Measurements from ENCODE around the gene ANTKMT. TPM values are rescaled to one million over a fixed set of nuclear protein-coding genes. Genes with fewer than 3 reads are reported as not detected.

Gene ANTKMT
- total RNA-seq, 1 experiment from 2014 or later = 29.8 TPM

DNA sequence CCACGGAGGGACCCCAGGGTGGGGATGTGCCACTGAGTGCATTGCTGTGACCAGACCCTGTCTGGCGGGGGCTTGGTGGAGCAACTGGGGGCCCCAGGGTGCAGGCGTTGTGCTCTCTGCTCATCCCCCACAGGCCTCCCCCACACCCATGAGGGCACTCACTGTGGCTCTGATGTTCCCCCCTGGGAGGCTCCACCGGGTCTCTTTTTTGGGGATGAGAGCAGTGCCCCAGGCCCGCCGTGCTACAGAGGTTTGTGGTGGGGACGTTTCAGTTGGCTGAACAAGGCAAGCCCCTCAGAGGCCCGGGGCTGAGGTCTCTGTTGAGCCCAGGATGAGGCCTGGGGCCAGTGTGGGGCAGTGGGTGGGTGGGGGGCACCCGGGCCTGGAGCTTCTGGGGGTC is 2.7 kb downstream of the ANTKMT start:
- H3K4me3 ChIP-seq (ENCODE audit: insufficient read depth, low read depth, low read length) = no peak overlapping the region
- DNase-seq = no peak
- peaks cover 20% of the 10 kb centered on the region for H3K27me3 ChIP-seq (ENCODE audit: control insufficient read depth, insufficient read depth, low read length)
- H3K36me3 ChIP-seq (replicated peaks; ENCODE audit: control insufficient read depth, insufficient read depth, low read length) = no peaks in the 10 kb centered on the region

GRCh38 chr16:724188-725040 is 3.5 kb downstream of the ANTKMT start:
- H3K27me3 ChIP-seq (ENCODE audit: control insufficient read depth, insufficient read depth, low read length) = peaks cover 18% of the 10 kb centered on the region
- DNase-seq = no peak
- H3K36me3 ChIP-seq (replicated peaks; ENCODE audit: control insufficient read depth, insufficient read depth, low read length) = no peaks in the 10 kb centered on the region
- no peak overlapping the region for H3K4me3 ChIP-seq (ENCODE audit: insufficient read depth, low read depth, low read length)

DNA sequence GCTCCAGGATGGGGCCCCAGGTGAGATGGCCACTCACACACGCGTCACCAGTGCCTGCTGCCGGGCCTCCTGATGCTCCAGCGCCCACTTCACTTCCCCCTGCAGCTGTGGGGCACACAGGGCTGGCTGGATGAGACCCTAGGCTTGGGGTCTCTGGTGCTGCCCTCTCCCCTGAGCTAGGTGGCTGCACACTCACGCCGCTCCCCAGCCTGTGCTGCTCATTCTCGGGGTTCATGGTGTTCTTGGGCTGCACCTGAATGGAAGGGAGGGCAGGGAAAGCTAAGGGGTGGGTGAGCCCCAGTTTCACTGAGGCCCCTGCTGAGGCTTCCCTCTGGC is 4.1 kb downstream of the ANTKMT start:
- Histone ChIP-seq H3K27me3 (ENCODE audit: control insufficient read depth, insufficient read depth, low read length) (peaks cover 18% of the 10 kb centered on the region), H3K36me3 (replicated peaks; ENCODE audit: control insufficient read depth, insufficient read depth, low read length) (no peaks in the 10 kb centered on the region), H3K4me3 (ENCODE audit: insufficient read depth, low read depth, low read length) (no peak overlapping the region)
- DNase-seq = no peak

- Histone ChIP-seq H3K36me3 (replicated peaks; ENCODE audit: control insufficient read depth, insufficient read depth, low read length) (no peaks in the 10 kb centered on the region), H3K27me3 (ENCODE audit: control insufficient read depth, insufficient read depth, low read length) (peaks cover 20% of the 10 kb centered on the region), H3K4me3 (ENCODE audit: insufficient read depth, low read depth, low read length) (no peak overlapping the region)
- DNase-seq = no peak
Measured at GRCh38 chr16:725463-726187, 4.7 kb downstream of the ANTKMT start.

DNA sequence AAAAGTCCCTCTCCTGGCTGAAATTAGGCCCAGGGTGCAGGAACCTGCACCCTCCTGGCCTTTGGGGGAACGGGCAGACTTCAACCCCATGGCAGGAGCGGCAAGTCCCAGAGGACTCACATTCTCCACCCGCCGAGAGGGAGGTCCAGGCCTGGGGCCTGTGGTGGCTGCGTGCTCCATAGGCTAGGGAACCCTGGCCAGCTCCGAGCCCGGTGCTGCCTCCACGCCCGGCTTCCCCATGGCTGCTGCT is 5.2 kb downstream of the ANTKMT start:
- peaks cover 20% of the 10 kb centered on the region for H3K27me3 ChIP-seq (ENCODE audit: control insufficient read depth, insufficient read depth, low read length)
- H3K4me3 ChIP-seq (ENCODE audit: insufficient read depth, low read depth, low read length) = peak overlapping the region; percentile 50
- no peaks in the 10 kb centered on the region for H3K36me3 ChIP-seq (replicated peaks; ENCODE audit: control insufficient read depth, insufficient read depth, low read length)
- peak; percentile 87 for DNase-seq

- Histone ChIP-seq H3K4me3 (ENCODE audit: insufficient read depth, low read depth, low read length) (peak within 1 kb of the TSS; percentile 71), H3K27me3 (ENCODE audit: control insufficient read depth, insufficient read depth, low read length) (peaks cover 20% of the 10 kb centered on the region), H3K36me3 (replicated peaks; ENCODE audit: control insufficient read depth, insufficient read depth, low read length) (0 out of 2 replicates have a peak, but pooled peaks cover 1% of the 10 kb centered on the region)
- DNase-seq = peak; percentile 98
Measured at GRCh38 chr16:726438-727290, 5.7 kb downstream of the ANTKMT start, which contains the start of the genes CCDC78 and HAGHL. CCDC78 (minus strand) TSS chr16:726443; CDS start chr16:726367, 76 bp downstream. HAGHL (plus strand) TSS chr16:727106; CDS start chr16:727510, 404 bp downstream.

DNA sequence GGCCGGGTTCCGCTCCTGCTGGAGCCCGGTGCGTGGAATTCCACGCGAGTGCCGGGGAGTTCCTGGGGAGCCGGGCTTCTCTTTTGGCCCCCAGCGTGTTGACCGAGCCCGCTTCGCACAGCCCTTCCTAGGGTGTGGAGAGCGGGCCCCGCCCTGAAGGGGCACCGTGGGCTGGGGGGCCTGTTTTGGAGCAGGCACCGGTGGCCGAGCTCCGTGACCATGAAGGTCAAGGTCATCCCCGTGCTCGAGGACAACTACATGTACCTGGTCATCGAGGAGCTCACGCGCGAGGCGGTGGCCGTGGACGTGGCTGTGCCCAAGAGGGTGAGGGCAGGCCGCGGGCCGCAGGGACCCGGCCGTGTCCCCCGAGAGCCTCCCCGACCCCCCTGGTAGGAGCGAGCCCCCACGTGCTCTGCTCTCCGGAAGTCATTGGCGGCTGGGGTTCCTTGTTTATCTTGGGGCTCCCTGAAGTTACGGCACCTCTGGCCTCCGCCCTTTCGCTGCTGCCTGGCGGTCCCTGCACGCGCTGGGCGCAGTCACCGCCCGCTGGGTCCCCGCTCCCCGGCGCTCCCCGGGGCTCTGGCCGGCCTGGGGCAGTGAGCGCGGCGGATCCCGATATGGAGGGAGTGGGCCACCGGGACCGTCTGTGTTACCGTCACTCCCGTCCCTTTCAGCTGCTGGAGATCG is 6.5 kb downstream of the ANTKMT start:
- DNase-seq = peak; percentile 85
- 0 out of 2 replicates have a peak, but pooled peaks cover 1% of the 10 kb centered on the region for H3K36me3 ChIP-seq (replicated peaks; ENCODE audit: control insufficient read depth, insufficient read depth, low read length)
- H3K4me3 ChIP-seq (ENCODE audit: insufficient read depth, low read depth, low read length) = peak overlapping the region; percentile 71
- H3K27me3 ChIP-seq (ENCODE audit: control insufficient read depth, insufficient read depth, low read length) = peaks cover 20% of the 10 kb centered on the region

GRCh38 chr16:728131-728889 is 7.4 kb downstream of the ANTKMT start:
- peak overlapping the region; percentile 71 for H3K4me3 ChIP-seq (ENCODE audit: insufficient read depth, low read depth, low read length)
- peak; percentile 95 for DNase-seq
- peaks cover 20% of the 10 kb centered on the region for H3K27me3 ChIP-seq (ENCODE audit: control insufficient read depth, insufficient read depth, low read length)

GRCh38 chr16:728890-729744 is 8.2 kb downstream of the ANTKMT start:
- Histone ChIP-seq H3K27me3 (ENCODE audit: control insufficient read depth, insufficient read depth, low read length) (peaks cover 20% of the 10 kb centered on the region), H3K36me3 (replicated peaks; ENCODE audit: control insufficient read depth, insufficient read depth, low read length) (peaks cover 3% of the 10 kb centered on the region), H3K4me3 (ENCODE audit: insufficient read depth, low read depth, low read length) (peak overlapping the region; percentile 71)
- DNase-seq = peak; percentile 85

More at GRCh38 chr16:728131-728889, 7.4 kb downstream of the ANTKMT start:
- peaks cover 1% of the 10 kb centered on the region for H3K36me3 ChIP-seq (replicated peaks; ENCODE audit: control insufficient read depth, insufficient read depth, low read length)

DNA sequence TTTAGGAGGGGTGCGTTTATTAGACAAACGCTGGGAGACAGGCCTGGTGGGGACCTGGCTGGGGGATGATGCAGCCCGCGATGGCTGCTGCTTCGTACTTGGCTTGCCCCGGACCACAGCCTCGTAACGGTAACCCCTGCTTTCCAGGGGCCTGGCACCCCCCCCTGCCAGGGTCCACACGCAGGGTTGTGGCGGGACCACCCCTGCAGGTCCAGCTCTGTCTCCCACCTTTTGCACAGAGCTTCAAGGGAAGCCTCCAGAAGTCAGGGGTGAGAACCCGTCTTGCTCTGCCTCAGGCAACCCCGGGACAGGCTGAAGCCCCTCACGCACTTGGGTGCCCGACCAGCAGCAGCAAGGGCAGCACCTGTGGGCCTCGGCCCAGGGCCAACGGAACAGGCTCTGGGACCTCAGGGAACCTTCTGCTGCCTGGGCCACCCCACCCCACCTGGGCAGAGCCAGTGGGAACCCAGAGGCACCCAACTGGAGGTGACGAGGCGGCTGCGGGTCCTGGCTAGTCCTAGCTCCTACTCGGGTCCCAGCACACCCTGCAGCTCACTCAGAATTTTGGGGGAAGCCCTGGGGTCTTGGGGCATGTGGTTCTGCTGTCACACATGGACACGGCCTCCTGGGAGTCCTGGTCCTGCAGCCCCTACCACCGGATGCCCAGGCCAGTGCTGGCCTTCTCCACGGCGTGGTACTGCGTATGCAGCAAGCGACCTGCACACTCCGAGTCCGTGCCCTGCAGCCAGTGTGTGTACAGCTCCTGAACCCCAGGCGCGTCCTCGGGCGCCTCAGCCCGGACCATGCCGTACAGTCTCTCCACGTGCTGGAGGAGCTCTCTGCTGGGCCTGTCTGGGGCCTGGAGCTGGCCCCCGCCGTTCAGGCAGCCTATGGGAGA is 9.1 kb downstream of the ANTKMT start:
- DNase-seq = no peak
- no peak overlapping the region for H3K4me3 ChIP-seq (ENCODE audit: insufficient read depth, low read depth, low read length)
- peaks cover 5% of the 10 kb centered on the region for H3K36me3 ChIP-seq (replicated peaks; ENCODE audit: control insufficient read depth, insufficient read depth, low read length)
- H3K27me3 ChIP-seq (ENCODE audit: control insufficient read depth, insufficient read depth, low read length) = peaks cover 20% of the 10 kb centered on the region

DNA sequence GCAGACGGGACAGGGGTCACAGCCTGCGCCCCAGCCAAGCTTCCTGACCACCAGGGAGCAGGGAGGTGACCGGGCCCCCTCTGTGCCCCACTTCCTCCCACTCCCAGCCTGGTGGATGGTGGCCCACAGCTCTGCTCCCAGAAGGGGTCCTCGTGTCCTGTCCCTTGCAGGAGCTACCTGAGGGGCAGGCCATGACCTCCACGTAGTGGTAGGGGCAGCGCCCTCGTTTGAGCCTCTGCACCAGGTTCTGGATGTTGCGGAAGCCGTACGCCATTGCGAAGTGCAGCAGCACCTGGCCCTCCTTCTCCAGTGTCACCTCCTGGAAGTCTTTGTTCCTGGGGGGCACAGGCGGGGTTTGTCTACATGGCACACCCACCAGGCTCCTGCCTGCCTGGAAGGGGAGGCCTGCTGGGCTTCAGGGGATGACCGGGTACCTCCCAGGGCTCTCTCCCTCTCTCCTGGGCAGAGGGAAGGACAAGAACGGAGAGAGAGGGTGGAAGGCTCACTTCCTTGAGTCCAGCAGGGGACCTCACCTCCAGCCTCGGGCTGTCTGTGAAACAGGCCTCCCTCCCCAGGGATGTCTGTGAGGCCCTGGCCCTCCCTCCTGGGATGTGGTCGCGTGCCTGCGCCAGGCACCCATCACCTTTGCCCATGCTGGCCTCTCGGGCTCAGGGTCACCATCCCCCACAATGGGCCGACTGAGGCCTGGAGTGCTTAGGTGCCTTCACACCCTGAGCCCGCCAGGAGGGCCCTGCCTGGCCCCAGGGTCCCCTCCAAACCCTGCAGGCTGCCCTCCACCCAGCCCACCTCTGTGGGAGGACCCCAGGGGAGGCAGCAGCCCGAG is 9.9 kb downstream of the ANTKMT start:
- no peak for DNase-seq
- H3K27me3 ChIP-seq (ENCODE audit: control insufficient read depth, insufficient read depth, low read length) = peaks cover 18% of the 10 kb centered on the region
- no peak overlapping the region for H3K4me3 ChIP-seq (ENCODE audit: insufficient read depth, low read depth, low read length)

More for the DNA sequence above, 9.9 kb downstream of the ANTKMT start:
- peaks cover 5% of the 10 kb centered on the region for H3K36me3 ChIP-seq (replicated peaks; ENCODE audit: control insufficient read depth, insufficient read depth, low read length)
